SK-N-SH (cell line): ENCODE measurements around the gene MEGF6. TPM values are rescaled to one million over a fixed set of nuclear protein-coding genes. Genes with fewer than 3 reads are reported as not detected.

Experiments
- CTCF ChIA-PET: fragments of 300-600, 350-600 bp; formaldehyde crosslinking; extraction: SDS; loops from one replicate; lab custom pipeline; 2021; lab: Yijun Ruan, JAX
- POLR2A ChIA-PET: fragments of 350-600 bp; sonication (Branson Sonifier 250); formaldehyde crosslinking; extraction: SDS; loops from one replicate; lab custom pipeline; 2020; ENCODE audit warnings: antibody characterized with exemption, inconsistent platforms; lab: Yijun Ruan, JAX
- DNase-seq: peaks from one replicate; pipeline ENCODE4 v3.0.0; 2012
- H2AFZ ChIP-seq: fragments of 200-600 bp; sonication (generic); 2 replicates; pipeline ENCODE4 v1.8.1; 2016; ENCODE audit warnings: antibody characterized with exemption, mild to moderate bottlenecking, low read depth
- H3F3A ChIP-seq: fragments of 200-600 bp; sonication (generic); replicated peaks from 2 replicates; pipeline ENCODE3; 2016; ENCODE audit warnings: antibody characterized with exemption, mild to moderate bottlenecking; ENCODE audit not compliant: insufficient read depth
- H3K27ac ChIP-seq, 2 experiments: fragments of 200-500 bp in 1 of 2; fragments of 200-600 bp in 1 of 2; sonication (Bioruptor generic) in 1 of 2; sonication (generic), shearing (Covaris generic) in 1 of 2; 2 replicates each; pipeline versions ENCODE4 v1.5.1 to v1.6.1; 2014 to 2016; ENCODE audit warnings: low read depth in 2 of 2, inconsistent platforms in 1 of 2, low read length in 1 of 2, mild to moderate bottlenecking in 1 of 2, mixed read lengths in 1 of 2
- H3K27me3 ChIP-seq: fragments of 200-600 bp; sonication (generic), shearing (Covaris generic); 2 replicates; pipeline ENCODE4 v1.6.1; 2016; ENCODE audit warnings: mixed run types; ENCODE audit not compliant: insufficient read depth
- H3K36me3 ChIP-seq, 2 experiments: fragments of 200-500 bp in 1 of 2; fragments of 200-600 bp in 1 of 2; sonication (Bioruptor generic) in 1 of 2; sonication (generic) in 1 of 2; replicated peaks in 1 of 2; 2 replicates each; pipeline versions ENCODE3 to v1.5.1; 2014 to 2016; ENCODE audit warnings: low read length in 1 of 2, mild to moderate bottlenecking in 1 of 2; ENCODE audit not compliant: insufficient read depth in 2 of 2, control insufficient read depth in 1 of 2
- H3K4me1 ChIP-seq, 2 experiments: fragments of 200-500 bp in 1 of 2; fragments of 200-600 bp in 1 of 2; sonication (Bioruptor generic) in 1 of 2; sonication (generic), shearing (Covaris generic) in 1 of 2; 2 replicates each; pipeline versions ENCODE4 v1.5.1 to v1.6.1; 2014 to 2016; ENCODE audit warnings: low read depth in 1 of 2, low read length in 1 of 2, mixed run types in 1 of 2; ENCODE audit not compliant: insufficient read depth in 2 of 2, control insufficient read depth in 1 of 2
- H3K4me2 ChIP-seq: fragments of 200-600 bp; sonication (generic), shearing (Covaris generic); 2 replicates; pipeline ENCODE4 v1.6.1; 2017; ENCODE audit warnings: mixed run types
- H3K4me3 ChIP-seq, 2 experiments: fragments of 200-500 bp in 1 of 2; fragments of 200-600 bp in 1 of 2; sonication (Bioruptor generic) in 1 of 2; sonication (generic), shearing (Covaris generic) in 1 of 2; 2 replicates each; pipeline versions ENCODE4 v1.5.1 to v1.8.1; 2014 to 2016; ENCODE audit warnings: low read depth in 2 of 2, inconsistent platforms in 1 of 2, low read length in 1 of 2, mild to moderate bottlenecking in 1 of 2, mixed read lengths in 1 of 2, moderate library complexity in 1 of 2
- H3K79me2 ChIP-seq: fragments of 200-600 bp; sonication (generic); 2 replicates; pipeline ENCODE4 v1.8.1; 2017; ENCODE audit warnings: mild to moderate bottlenecking; ENCODE audit not compliant: insufficient read depth
- H3K9ac ChIP-seq: fragments of 200-600 bp; sonication (generic); 2 replicates; pipeline ENCODE4 v1.6.1; 2017; ENCODE audit warnings: mixed run types
- H3K9me2 ChIP-seq: fragments of 200-600 bp; sonication (generic); 2 replicates; pipeline ENCODE4 v1.6.1; 2017; ENCODE audit warnings: mixed run types
- H3K9me3 ChIP-seq: fragments of 200-600 bp; sonication (generic); 2 replicates; pipeline ENCODE4 v1.6.1; 2017; ENCODE audit warnings: mixed run types, mild to moderate bottlenecking, moderate library complexity
- H4K20me1 ChIP-seq: fragments of 200-600 bp; sonication (generic); 2 replicates; pipeline ENCODE4 v1.6.1; 2017; ENCODE audit warnings: mild to moderate bottlenecking, mixed run types; ENCODE audit not compliant: insufficient read depth
- CTCF ChIP-seq: fragments of 200-600 bp; sonication (generic); IDR thresholded peaks from 2 replicates; pipeline ENCODE4 v1.6.1; 2017; ENCODE audit warnings: antibody characterized with exemption, mild to moderate bottlenecking, moderate library complexity
- EP300 ChIP-seq, 2 experiments: IDR thresholded peaks; 2 replicates each; pipeline versions ENCODE4 v1.4.0 to v1.6.1; 2012; ENCODE audit warnings: borderline replicate concordance in 1 of 2, low read depth in 1 of 2, low read length in 1 of 2
- FOSL2 ChIP-seq: IDR thresholded peaks from 2 replicates; pipeline ENCODE4 v1.4.0; 2012; ENCODE audit warnings: low read depth, mild to moderate bottlenecking, moderate library complexity, borderline replicate concordance
- FOXJ3 ChIP-seq: sonication (generic); formaldehyde crosslinking; IDR thresholded peaks from 2 replicates; pipeline ENCODE4 v1.5.1; 2020; ENCODE audit warnings: mild to moderate bottlenecking, missing genetic modification reagents
- FOXM1 ChIP-seq: IDR thresholded peaks from 2 replicates; pipeline ENCODE4 v1.4.0; 2012; ENCODE audit warnings: low read depth, mild to moderate bottlenecking
- GABPA ChIP-seq: IDR thresholded peaks from 2 replicates; pipeline ENCODE4 v1.4.0; 2012; ENCODE audit warnings: low read depth, mild to moderate bottlenecking
- GATA2 ChIP-seq: sonication (generic); formaldehyde crosslinking; IDR thresholded peaks from 2 replicates; pipeline ENCODE4 v1.5.0; 2020; ENCODE audit warnings: mild to moderate bottlenecking, missing genetic modification reagents
- JUND ChIP-seq: IDR thresholded peaks from 2 replicates; pipeline ENCODE4 v1.4.0; 2012
- MAX ChIP-seq: IDR thresholded peaks from 2 replicates; pipeline ENCODE4 v1.4.0; 2012; ENCODE audit warnings: low read depth
- NFIC ChIP-seq: IDR thresholded peaks from 2 replicates; pipeline ENCODE4 v1.4.0; 2012; ENCODE audit warnings: borderline replicate concordance
- NRF1 ChIP-seq: IDR thresholded peaks from 2 replicates; pipeline ENCODE4 v1.6.1; 2012; ENCODE audit warnings: low read depth, mild to moderate bottlenecking, low read length
- POLR2AphosphoS5 ChIP-seq: IDR thresholded peaks from 2 replicates; pipeline ENCODE4 v1.6.1; 2012; ENCODE audit warnings: low read depth, low read length
- RFX5 ChIP-seq: IDR thresholded peaks from 2 replicates; pipeline ENCODE4 v1.6.1; 2012; ENCODE audit warnings: mild to moderate bottlenecking, improper control_type of control experiment, low read length
- SIN3A ChIP-seq: IDR thresholded peaks from 2 replicates; pipeline ENCODE4 v1.6.1; 2012; ENCODE audit warnings: low read depth, mild to moderate bottlenecking, low read length, moderate library complexity, borderline replicate concordance
- SMC3 ChIP-seq: IDR thresholded peaks from 2 replicates; pipeline ENCODE4 v1.6.1; 2012; ENCODE audit warnings: low read depth, low read length, improper control_type of control experiment
- TAF1 ChIP-seq: IDR thresholded peaks from 2 replicates; pipeline ENCODE4 v1.6.1; 2012; ENCODE audit warnings: low read depth, mild to moderate bottlenecking, low read length, moderate library complexity, borderline replicate concordance
- TCF12 ChIP-seq: IDR thresholded peaks from 2 replicates; pipeline ENCODE4 v1.4.0; 2012
- USF1 ChIP-seq: IDR thresholded peaks from 2 replicates; pipeline ENCODE4 v1.4.0; 2012; ENCODE audit warnings: low read depth, borderline replicate concordance
- USF2 ChIP-seq: fragments of 150-350 bp; IDR thresholded peaks from 2 replicates; pipeline ENCODE4 v1.6.1; 2017; ENCODE audit warnings: antibody characterized with exemption, low read length, low read depth, borderline replicate concordance
- YY1 ChIP-seq: IDR thresholded peaks from 2 replicates; pipeline ENCODE4 v1.4.0; 2012; ENCODE audit warnings: low read depth, mild to moderate bottlenecking
- WGBS: methylation state at CpG from one replicate; pipeline ENCODE4 v1.1.6; 2017; ENCODE audit warnings: low lambda C conversion rate; 5-methylcytosine and 5-hydroxymethylcytosine counted together
- polyA plus RNA-seq, 3 experiments: library from polyadenylated mRNA; depleted of rRNA; stranded (reverse); fragments of >200 nt; gene quantifications; 2 replicates each; pipeline ENCODE4 v1.2.3, GENCODE V29; 2012

MEGF6 gene
- polyA plus RNA-seq, 1 of the 3 experiments (the other 2 are of a cell fraction): 7.6 TPM

- Histone ChIP-seq H3K4me3 (no peak overlapping the region), H3K36me3 (no peaks in the 10 kb centered on the region), H3K79me2 (no peaks in the 10 kb centered on the region), H3K9me2 (no peaks in the 10 kb centered on the region), H4K20me1 (no peaks in the 10 kb centered on the region), H3K4me2 (no peak overlapping the region), H2AFZ (no peak overlapping the region), H3F3A (no peaks in the 10 kb centered on the region), H3K27me3 (no peaks in the 10 kb centered on the region), H3K27ac (no peak overlapping the region)
- POLR2A ChIA-PET: no interaction called here
- no peak for DNase-seq
- no peak for TF ChIP-seq RFX5
- no peak for TF ChIP-seq SMC3
- TF ChIP-seq EP300 (IDR thresholded peaks at IDR 0.05; ENCODE audit: borderline replicate concordance in 1 of 2, low read depth in 1 of 2, low read length in 1 of 2): no peak
- no peak for TF ChIP-seq FOSL2
- no peak for TF ChIP-seq GABPA
- TF ChIP-seq SIN3A: no peak
- no peak for TF ChIP-seq FOXM1
- TF ChIP-seq GATA2 (CRISPR knock-in tag): no peak
- TF ChIP-seq MAX: no peak
- TF ChIP-seq, all 33 proteins: peak for 0
- CTCF ChIA-PET: interaction anchor here (1.0 to 9.4 kb wide), 3 partner anchors 15 to 23 kb away, joined by 3 to 114 read pairs (median 4); partner anchors contain the start of gene ARHGEF16
- no peaks in the 10 kb centered on the region for H3K9me3 ChIP-seq
- peaks cover 0 to 7% of the 10 kb centered on the region in 2 experiments; a peak in 2 of 4 replicates for H3K4me1 ChIP-seq
- no peak overlapping the region for H3K9ac ChIP-seq
- 80% methylated on average over 2 of the region's 34 CpGs for WGBS
These were observed 142.8 kb downstream of the MEGF6 start for GRCh38 chr1:3468236-3469103.

GRCh38 chr1:3467096-3468036, 143.9 kb downstream of the MEGF6 start:
- no peak overlapping the region for H3K27ac ChIP-seq
- WGBS: 69% methylated on average over 10 of the region's 35 CpGs
- no peak overlapping the region for H3K4me3 ChIP-seq
- H3K36me3 ChIP-seq: no peaks in the 10 kb centered on the region
- H2AFZ ChIP-seq: no peak overlapping the region
- no peaks in the 10 kb centered on the region for H3F3A ChIP-seq
- no peaks in the 10 kb centered on the region for H4K20me1 ChIP-seq
- H3K9me2 ChIP-seq: no peaks in the 10 kb centered on the region
- no peak overlapping the region for H3K9ac ChIP-seq
- no peaks in the 10 kb centered on the region for H3K9me3 ChIP-seq
- H3K27me3 ChIP-seq: no peaks in the 10 kb centered on the region
- H3K79me2 ChIP-seq: no peaks in the 10 kb centered on the region
- no peak overlapping the region for H3K4me2 ChIP-seq
- ChIA-PET POLR2A (no interaction called here), CTCF (interaction anchor here (1.0 to 9.4 kb wide), 4 partner anchors 14 to 24 kb away, joined by 3 to 114 read pairs (median 5); partner anchors contain the start of gene ARHGEF16)
- no peak for DNase-seq
- peaks cover 0 to 7% of the 10 kb centered on the region in 2 experiments; a peak in 2 of 4 replicates for H3K4me1 ChIP-seq
- TF ChIP-seq GABPA (no peak), CTCF (no peak), SIN3A (no peak), FOSL2 (no peak), JUND (no peak), USF2 (no peak), TCF12 (no peak), MAX (no peak), SMC3 (no peak), POLR2AphosphoS5 (no peak), YY1 (no peak), NFIC (no peak), FOXJ3 (CRISPR knock-in tag) (no peak), TAF1 (no peak), NRF1 (no peak), USF1 (no peak), RFX5 (no peak)
